Keratinocyte (primary cell): ENCODE data around the gene KIR2DL1. TPM values are rescaled to one million over a fixed set of nuclear protein-coding genes. Genes with fewer than 3 reads are reported as not detected.
"Not testable (repeated sequence)": the region's sequence is repeated elsewhere in the genome, so short reads cannot be mapped to it uniquely, and the experiment has no call there.

Experiments used
- DNase-seq: peaks from one replicate; pipeline ENCODE4 v3.0.0-alpha.2; 2011; ENCODE audit warnings: low read depth, missing footprints, low spot score
- FAIRE-seq: peaks from 2 replicates; lab custom pipeline; 2011; peaks lifted over from hg19 to GRCh38; lab: Jason Lieb, UNC
- H2AFZ ChIP-seq: 2 replicates; pipeline ENCODE4 v1.6.0; 2012; ENCODE audit warnings: low read length, control low read depth, inconsistent platforms; ENCODE audit not compliant: control insufficient read depth
- H3K27ac ChIP-seq: 2 replicates; pipeline ENCODE4 v1.5.1; 2011; ENCODE audit warnings: low read length; ENCODE audit not compliant: control insufficient read depth, insufficient read depth
- H3K27me3 ChIP-seq: 3 replicates; pipeline ENCODE4 v1.6.0; 2011; ENCODE audit warnings: low read length; ENCODE audit not compliant: control insufficient read depth, insufficient read depth; ENCODE audit errors: extremely low read depth
- H3K36me3 ChIP-seq, 2 experiments: 2 replicates in 1 of 2; 3 replicates in 1 of 2; pipeline ENCODE4 v1.5.1; 2011; ENCODE audit warnings: low read length in 2 of 2, mild to moderate bottlenecking in 1 of 2; ENCODE audit not compliant: control insufficient read depth in 2 of 2, insufficient read depth in 2 of 2; ENCODE audit errors: extremely low read depth in 1 of 2
- H3K4me1 ChIP-seq: 3 replicates; pipeline ENCODE4 v1.5.1; 2011; ENCODE audit warnings: low read length; ENCODE audit not compliant: control insufficient read depth, insufficient read depth; ENCODE audit errors: extremely low read depth
- H3K4me2 ChIP-seq: 3 replicates; pipeline ENCODE4 v1.6.0; 2011; ENCODE audit warnings: low read depth, low read length; ENCODE audit not compliant: control insufficient read depth, insufficient read depth; ENCODE audit errors: extremely low read depth
- H3K4me3 ChIP-seq, 3 experiments: fragments of 200-600 bp in 1 of 3; sonication (generic) in 1 of 3; 2 replicates in 2 of 3; 3 replicates in 1 of 3; pipeline ENCODE4 v1.5.1; 2011 to 2016; ENCODE audit warnings: low read length in 3 of 3, mild to moderate bottlenecking in 3 of 3, control low read depth in 2 of 3, inconsistent platforms in 1 of 3, low read depth in 1 of 3, mixed read lengths in 1 of 3, mixed run types in 1 of 3, moderate library complexity in 1 of 3; ENCODE audit not compliant: control insufficient read depth in 2 of 3, insufficient read depth in 2 of 3; ENCODE audit errors: extremely low read depth in 1 of 3
- H3K79me2 ChIP-seq: 2 replicates; pipeline ENCODE4 v1.6.0; 2012; ENCODE audit warnings: low read length; ENCODE audit not compliant: control insufficient read depth, insufficient read depth
- H3K9ac ChIP-seq: 3 replicates; pipeline ENCODE4 v1.6.0; 2011; ENCODE audit warnings: low read length; ENCODE audit not compliant: control insufficient read depth, insufficient read depth; ENCODE audit errors: extremely low read depth
- H3K9me1 ChIP-seq: 3 replicates; pipeline ENCODE4 v1.6.0; 2011; ENCODE audit warnings: low read length; ENCODE audit not compliant: control insufficient read depth, insufficient read depth; ENCODE audit errors: extremely low read depth
- H3K9me3 ChIP-seq: 2 replicates; pipeline ENCODE4 v1.5.1; 2012; ENCODE audit warnings: low read depth, low read length; ENCODE audit not compliant: control insufficient read depth
- H4K20me1 ChIP-seq: 3 replicates; pipeline ENCODE4 v1.6.0; 2011; ENCODE audit warnings: low read length; ENCODE audit not compliant: control insufficient read depth, insufficient read depth; ENCODE audit errors: extremely low read depth
- CTCF ChIP-seq, 3 experiments: IDR thresholded peaks in 1 of 3; conservative IDR thresholded peaks in 1 of 3; optimal IDR thresholded peaks in 1 of 3; 2 replicates in 2 of 3; 3 replicates in 1 of 3; pipeline versions ENCODE3 to v1.5.1; 2011; ENCODE audit warnings: low read length in 3 of 3, mild to moderate bottlenecking in 3 of 3, moderate library complexity in 2 of 3, control low read depth in 1 of 3, inconsistent platforms in 1 of 3; ENCODE audit not compliant: insufficient read depth in 2 of 3; ENCODE audit errors: extremely low read depth in 1 of 3
- EZH2 ChIP-seq: IDR thresholded peaks from one replicate; pipeline ENCODE4 v1.6.1; 2012; ENCODE audit warnings: inconsistent platforms, mild to moderate bottlenecking, low read length, moderate library complexity
- dilution Hi-C: fragments of 300-500 bp; cut with MboI; formaldehyde crosslinking; loops from one replicate; pipeline ENCODE4 v1.7.0; 2020; ENCODE audit warnings: low sequenced_read_pairs; ENCODE audit not compliant: extremely low pct_ligation_motif_present
- polyA plus RNA-seq, 5 experiments: library from polyadenylated mRNA; depleted of rRNA in 3 of 5; stranded (reverse) in 3 of 5; stranded (forward) in 1 of 5; unstranded in 1 of 5; fragments of >200 nt; gene quantifications; 1 replicate in 1 of 5; 2 replicates in 3 of 5; 3 replicates in 1 of 5; pipeline versions ENCODE4 v1.2.1 to v1.2.3, GENCODE V29; 2011 to 2012; ENCODE audit warnings: missing spikeins in 2 of 5, low read depth in 1 of 5, low replicate concordance in 1 of 5

KIR2DL1 gene
- polyA plus RNA-seq, 1 donor (not counting 4 experiments of a cell fraction or from before 2014, with no cell fraction given): not detected

- H3K36me3 ChIP-seq: no peaks in the 10 kb centered on the region
- no peak for TF ChIP-seq CTCF (optimal IDR thresholded peaks at IDR 0.05 in 1 of 3, IDR thresholded peaks at IDR 0.05 in 1 of 3, conservative IDR thresholded peaks at IDR 0.05 in 1 of 3; ENCODE audit: extremely low read depth in 1 of 3, insufficient read depth in 2 of 3, low read length in 3 of 3)
- no peak for TF ChIP-seq EZH2
- H3K4me2 ChIP-seq: no peak overlapping the region
- H3K9me1 ChIP-seq: no peaks in the 10 kb centered on the region
- H3K9me3 ChIP-seq: no peaks in the 10 kb centered on the region
- H3K4me1 ChIP-seq: no peaks in the 10 kb centered on the region
- H3K27me3 ChIP-seq: no peaks in the 10 kb centered on the region
- dilution Hi-C loops: no loop called here
- no peaks in the 10 kb centered on the region for H3K79me2 ChIP-seq
- no peak for DNase-seq
- no peak overlapping the region for H2AFZ ChIP-seq
- H4K20me1 ChIP-seq: no peaks in the 10 kb centered on the region
- no peak for FAIRE-seq
- no peak overlapping the region for H3K4me3 ChIP-seq
- no peak overlapping the region for H3K9ac ChIP-seq
- no peak overlapping the region for H3K27ac ChIP-seq
Measured at GRCh38 chr19:54817670-54818536, 48.3 kb downstream of the KIR2DL1 start.

- H2AFZ ChIP-seq, H3K9me1 ChIP-seq, dilution Hi-C loops, H4K20me1 ChIP-seq, H3K79me2 ChIP-seq, H3K9me3 ChIP-seq, H3K27ac ChIP-seq, FAIRE-seq, H3K27me3 ChIP-seq, H3K9ac ChIP-seq, H3K4me1 ChIP-seq, H3K4me2 ChIP-seq, DNase-seq, H3K4me3 ChIP-seq, H3K36me3 ChIP-seq: not testable (repeated sequence)
Measured at GRCh38 chr19:54824416-54824815, 54.8 kb downstream of the KIR2DL1 start.

GRCh38 chr19:54825326-54825725 is 55.7 kb downstream of the KIR2DL1 start:
- H3K9me1 ChIP-seq, H3K27me3 ChIP-seq, H3K36me3 ChIP-seq, DNase-seq, H3K4me1 ChIP-seq, FAIRE-seq, H3K27ac ChIP-seq, H3K79me2 ChIP-seq, H3K9me3 ChIP-seq, H2AFZ ChIP-seq, H4K20me1 ChIP-seq, H3K4me2 ChIP-seq, H3K9ac ChIP-seq, dilution Hi-C loops, H3K4me3 ChIP-seq: not testable (repeated sequence)

- H3K27me3 ChIP-seq, H3K9ac ChIP-seq, H3K4me2 ChIP-seq, H3K27ac ChIP-seq, dilution Hi-C loops, DNase-seq, H3K4me3 ChIP-seq, H3K9me1 ChIP-seq, H3K4me1 ChIP-seq, FAIRE-seq, H3K36me3 ChIP-seq, H4K20me1 ChIP-seq, H3K9me3 ChIP-seq, H2AFZ ChIP-seq, H3K79me2 ChIP-seq: not testable (repeated sequence)
Measured at GRCh38 chr19:54828064-54828463, 58.5 kb downstream of the KIR2DL1 start.
